D721Med (cell line): ENCODE data around the gene PKN1.

Source experiments
- DNase-seq: peaks from one replicate; pipeline ENCODE4 v3.0.0; 2011; ENCODE audit warnings: low spot score; ENCODE audit not compliant: insufficient read length
- FAIRE-seq: peaks from 2 replicates; lab custom pipeline; 2011; peaks lifted over from hg19 to GRCh38; lab: Jason Lieb, UNC
- CTCF ChIP-seq: IDR thresholded peaks from 2 replicates; pipeline ENCODE4 v1.5.1; 2012; ENCODE audit warnings: mild to moderate bottlenecking, control low read depth; ENCODE audit not compliant: insufficient read depth; ENCODE audit errors: missing control alignments

PKN1 gene

GRCh38 chr19:14409146-14410023 is 23.7 kb upstream of the PKN1 start:
- TF ChIP-seq CTCF = no peak
- FAIRE-seq = no peak
- no peak for DNase-seq

GRCh38 chr19:14410091-14411051 is 22.7 kb upstream of the PKN1 start:
- FAIRE-seq = no peak
- TF ChIP-seq CTCF = no peak

GRCh38 chr19:14411161-14411937 is 21.8 kb upstream of the PKN1 start:
- TF ChIP-seq CTCF = no peak
- FAIRE-seq = no peak

More at GRCh38 chr19:14410091-14411051, 22.7 kb upstream of the PKN1 start:
- DNase-seq = no peak

GRCh38 chr19:14411938-14412245 is 21.2 kb upstream of the PKN1 start:
- FAIRE-seq = no peak
- no peak for DNase-seq
- TF ChIP-seq CTCF = no peak

More at GRCh38 chr19:14411161-14411937, 21.8 kb upstream of the PKN1 start:
- no peak for DNase-seq

GRCh38 chr19:14412324-14412995 is 20.6 kb upstream of the PKN1 start:
- TF ChIP-seq CTCF = no peak
- FAIRE-seq (no peak), DNase-seq (no peak)

GRCh38 chr19:14412996-14413692 is 20.0 kb upstream of the PKN1 start:
- DNase-seq = no peak
- TF ChIP-seq CTCF = no peak
- no peak for FAIRE-seq
